Activated naive CD4-positive, alpha-beta T cell treated with anti-CD3 and anti-CD28 coated beads for 36 hours (primary cell): ENCODE data around the gene NXPH2. TPM values are rescaled to one million over a fixed set of nuclear protein-coding genes. Genes with fewer than 3 reads are reported as not detected.

ENCODE experiments used
- CTCF ChIA-PET: fragments of 350-600 bp; sonication (Branson Sonifier 250); formaldehyde crosslinking; loops from one replicate; lab custom pipeline; 2021; ENCODE audit warnings: antibody characterized with exemption; lab: Charles Lee
- DNase-seq: peaks from one replicate; pipeline ENCODE4 v3.0.0-alpha.2; 2020
- H3K27ac Mint-ChIP-seq: one replicate; pipeline ENCODE4 v1.8.0; 2021; ENCODE audit warnings: mild to moderate bottlenecking, mixed read lengths
- H3K27me3 Mint-ChIP-seq: one replicate; pipeline ENCODE4 v1.8.0; 2021; ENCODE audit warnings: low read depth, mixed read lengths
- H3K36me3 Mint-ChIP-seq: one replicate; pipeline ENCODE4 v1.8.0; 2021; ENCODE audit warnings: low read depth, mixed read lengths
- H3K4me1 Mint-ChIP-seq: one replicate; pipeline ENCODE4 v1.8.0; 2021; ENCODE audit warnings: low read depth, mixed read lengths
- H3K4me3 Mint-ChIP-seq: one replicate; pipeline ENCODE4 v1.8.0; 2021; ENCODE audit warnings: mild to moderate bottlenecking, moderate library complexity, mixed read lengths
- H3K9me3 Mint-ChIP-seq: one replicate; pipeline ENCODE4 v1.8.0; 2021; ENCODE audit warnings: mixed read lengths
- intact Hi-C: fragments of 100-400 bp; cut with micrococcal nuclease; formaldehyde crosslinking; loops from one replicate; pipeline ENCODE4 v1.15.1; 2023
- total RNA-seq, 2 experiments: library from RNA; stranded (reverse); gene quantifications; one replicate each; pipeline ENCODE4 v1.2.3, GENCODE V29; 2021

The NXPH2 gene
- total RNA-seq, 2 experiments from 2014 or later: not detected

GRCh38 chr2:138699421-138699820 lies 80.8 kb downstream of the NXPH2 start:
- Mint-ChIP-seq H3K27ac (no peak overlapping the region), H3K4me1 (no peaks in the 10 kb centered on the region), H3K36me3 (no peaks in the 10 kb centered on the region), H3K27me3 (no peaks in the 10 kb centered on the region), H3K9me3 (no peaks in the 10 kb centered on the region), H3K4me3 (no peak overlapping the region)
- intact Hi-C loops: no loop called here
- DNase-seq: no peak
- CTCF ChIA-PET: no interaction called here

GRCh38 chr2:138698428-138698827 lies 81.8 kb downstream of the NXPH2 start:
- H3K4me3 Mint-ChIP-seq: no peak overlapping the region
- no peaks in the 10 kb centered on the region for H3K27me3 Mint-ChIP-seq
- no peak for DNase-seq
- H3K9me3 Mint-ChIP-seq: no peaks in the 10 kb centered on the region
- CTCF ChIA-PET: no interaction called here
- no peaks in the 10 kb centered on the region for H3K36me3 Mint-ChIP-seq
- no peaks in the 10 kb centered on the region for H3K4me1 Mint-ChIP-seq
- no peak overlapping the region for H3K27ac Mint-ChIP-seq
- intact Hi-C loops: no loop called here

GRCh38 chr2:138691667-138692066 lies 88.5 kb downstream of the NXPH2 start:
- Mint-ChIP-seq H3K9me3 (no peaks in the 10 kb centered on the region), H3K27me3 (no peaks in the 10 kb centered on the region), H3K4me3 (no peak overlapping the region), H3K36me3 (no peaks in the 10 kb centered on the region), H3K27ac (no peak overlapping the region), H3K4me1 (peaks cover 11% of the 10 kb centered on the region)
- CTCF ChIA-PET: interaction anchor here (0.6 kb wide), 1 partner anchor 585 kb away, joined by 3 read pairs; no protein-coding TSS in a partner anchor
- intact Hi-C loops: no loop called here
- DNase-seq: no peak

- no peak overlapping the region for H3K4me3 Mint-ChIP-seq
- H3K9me3 Mint-ChIP-seq: no peaks in the 10 kb centered on the region
- CTCF ChIA-PET: no interaction called here
- intact Hi-C loops: no loop called here
- H3K36me3 Mint-ChIP-seq: no peaks in the 10 kb centered on the region
- H3K27ac Mint-ChIP-seq: no peak overlapping the region
- H3K4me1 Mint-ChIP-seq: peaks cover 11% of the 10 kb centered on the region
- H3K27me3 Mint-ChIP-seq: no peaks in the 10 kb centered on the region
- no peak for DNase-seq
These were observed 90.5 kb downstream of the NXPH2 start for GRCh38 chr2:138689705-138690104.

GRCh38 chr2:138682163-138682562 lies 98.0 kb downstream of the NXPH2 start:
- no peaks in the 10 kb centered on the region for H3K36me3 Mint-ChIP-seq
- H3K27me3 Mint-ChIP-seq: peaks cover 7% of the 10 kb centered on the region
- CTCF ChIA-PET: no interaction called here
- H3K27ac Mint-ChIP-seq: no peak overlapping the region
- H3K4me3 Mint-ChIP-seq: no peak overlapping the region
- H3K9me3 Mint-ChIP-seq: no peaks in the 10 kb centered on the region
- intact Hi-C loops: no loop called here
- no peaks in the 10 kb centered on the region for H3K4me1 Mint-ChIP-seq
- no peak for DNase-seq

- CTCF ChIA-PET: no interaction called here
- intact Hi-C loops: no loop called here
- H3K27ac Mint-ChIP-seq: no peak overlapping the region
- peaks cover 4% of the 10 kb centered on the region for H3K27me3 Mint-ChIP-seq
- no peaks in the 10 kb centered on the region for H3K36me3 Mint-ChIP-seq
- no peak for DNase-seq
- no peaks in the 10 kb centered on the region for H3K4me1 Mint-ChIP-seq
- H3K4me3 Mint-ChIP-seq: no peak overlapping the region
- H3K9me3 Mint-ChIP-seq: no peaks in the 10 kb centered on the region
These were observed 103.0 kb downstream of the NXPH2 start for GRCh38 chr2:138677221-138677620.

- no peaks in the 10 kb centered on the region for H3K9me3 Mint-ChIP-seq
- H3K36me3 Mint-ChIP-seq: no peaks in the 10 kb centered on the region
- H3K27me3 Mint-ChIP-seq: peaks cover 4% of the 10 kb centered on the region
- no peaks in the 10 kb centered on the region for H3K4me1 Mint-ChIP-seq
- no peak for DNase-seq
- no peak overlapping the region for H3K4me3 Mint-ChIP-seq
- no peak overlapping the region for H3K27ac Mint-ChIP-seq
- CTCF ChIA-PET: no interaction called here
- intact Hi-C loops: no loop called here
These were observed 103.6 kb downstream of the NXPH2 start for GRCh38 chr2:138676619-138677021.

- no peak overlapping the region for H3K27ac Mint-ChIP-seq
- H3K36me3 Mint-ChIP-seq: no peaks in the 10 kb centered on the region
- H3K4me1 Mint-ChIP-seq: no peaks in the 10 kb centered on the region
- H3K9me3 Mint-ChIP-seq: no peaks in the 10 kb centered on the region
- no peak overlapping the region for H3K4me3 Mint-ChIP-seq
- CTCF ChIA-PET: no interaction called here
- no peak for DNase-seq
- H3K27me3 Mint-ChIP-seq: peaks cover 2% of the 10 kb centered on the region
- intact Hi-C loops: no loop called here
These were observed 108.6 kb downstream of the NXPH2 start for GRCh38 chr2:138671566-138671965.

- H3K36me3 Mint-ChIP-seq: no peaks in the 10 kb centered on the region
- H3K4me3 Mint-ChIP-seq: no peak overlapping the region
- no peak overlapping the region for H3K27ac Mint-ChIP-seq
- H3K4me1 Mint-ChIP-seq: no peaks in the 10 kb centered on the region
- H3K9me3 Mint-ChIP-seq: no peaks in the 10 kb centered on the region
- CTCF ChIA-PET: no interaction called here
- intact Hi-C loops: no loop called here
- H3K27me3 Mint-ChIP-seq: peaks cover 2% of the 10 kb centered on the region
- DNase-seq: no peak
These were observed 109.5 kb downstream of the NXPH2 start for GRCh38 chr2:138670734-138671133.

- intact Hi-C loops: no loop called here
- CTCF ChIA-PET: no interaction called here
- H3K27ac Mint-ChIP-seq: no peak overlapping the region
- H3K4me1 Mint-ChIP-seq: no peaks in the 10 kb centered on the region
- peaks cover 11% of the 10 kb centered on the region for H3K27me3 Mint-ChIP-seq
- DNase-seq: no peak
- no peaks in the 10 kb centered on the region for H3K36me3 Mint-ChIP-seq
- no peaks in the 10 kb centered on the region for H3K9me3 Mint-ChIP-seq
- H3K4me3 Mint-ChIP-seq: no peak overlapping the region
These were observed 114.3 kb downstream of the NXPH2 start for GRCh38 chr2:138665937-138666336.

- CTCF ChIA-PET: no interaction called here
- Mint-ChIP-seq H3K4me1 (no peaks in the 10 kb centered on the region), H3K9me3 (no peaks in the 10 kb centered on the region), H3K27me3 (peaks cover 17% of the 10 kb centered on the region), H3K4me3 (no peak overlapping the region), H3K27ac (no peak overlapping the region), H3K36me3 (no peaks in the 10 kb centered on the region)
- DNase-seq: no peak
- intact Hi-C loops: no loop called here
These were observed 121.8 kb downstream of the NXPH2 start for GRCh38 chr2:138658187-138658894.

- Mint-ChIP-seq H3K4me3 (no peak overlapping the region), H3K36me3 (no peaks in the 10 kb centered on the region), H3K4me1 (no peaks in the 10 kb centered on the region), H3K9me3 (no peaks in the 10 kb centered on the region), H3K27me3 (peaks cover 9% of the 10 kb centered on the region), H3K27ac (no peak overlapping the region)
- intact Hi-C loops: no loop called here
- DNase-seq: no peak
- CTCF ChIA-PET: no interaction called here
These were observed 126.0 kb downstream of the NXPH2 start for GRCh38 chr2:138654146-138654545.

- no peak for DNase-seq
- CTCF ChIA-PET: no interaction called here
- Mint-ChIP-seq H3K27ac (no peak overlapping the region), H3K4me3 (no peak overlapping the region), H3K9me3 (no peaks in the 10 kb centered on the region), H3K36me3 (no peaks in the 10 kb centered on the region), H3K4me1 (no peaks in the 10 kb centered on the region), H3K27me3 (peaks cover 12% of the 10 kb centered on the region)
- intact Hi-C loops: no loop called here
These were observed 127.8 kb downstream of the NXPH2 start for GRCh38 chr2:138652378-138652777.
